MM.1S (cell line): ENCODE measurements around the gene DAND5.
"Not testable (repeated sequence)": the region's sequence is repeated elsewhere in the genome, so short reads cannot be mapped to it uniquely, and the experiment has no call there.

Source experiments
- DNase-seq: peaks from one replicate; pipeline ENCODE4 v3.0.0-alpha.2; 2015
- H2AFZ ChIP-seq: fragments of 300-600 bp; sonication (generic); 2 replicates; pipeline ENCODE4 v1.6.0; 2016; ENCODE audit warnings: antibody characterized with exemption, low read length
- H3F3A ChIP-seq: fragments of 300-600 bp; sonication (generic); 2 replicates; pipeline ENCODE4 v1.6.1; 2016; ENCODE audit warnings: mild to moderate bottlenecking, antibody characterized with exemption, low read length, moderate library complexity, mixed read lengths; ENCODE audit not compliant: insufficient read depth
- H3K27ac ChIP-seq: fragments of 300-600 bp; sonication (generic); 2 replicates; pipeline ENCODE4 v1.5.1; 2016; ENCODE audit warnings: mild to moderate bottlenecking, low read length
- H3K27me3 ChIP-seq: fragments of 300-600 bp; sonication (generic); replicated peaks from 2 replicates; pipeline ENCODE4 v1.6.0; 2016; ENCODE audit warnings: low read length; ENCODE audit not compliant: insufficient read depth
- H3K36me3 ChIP-seq: fragments of 300-600 bp; sonication (generic); replicated peaks from 2 replicates; pipeline ENCODE4 v1.6.1; 2016; ENCODE audit warnings: mild to moderate bottlenecking, low read length, mixed read lengths; ENCODE audit not compliant: insufficient read depth
- H3K4me1 ChIP-seq: fragments of 300-600 bp; sonication (generic); 2 replicates; pipeline ENCODE4 v1.6.1; 2016; ENCODE audit warnings: low read length, mixed read lengths
- H3K4me2 ChIP-seq: fragments of 300-600 bp; sonication (generic); 2 replicates; pipeline ENCODE4 v1.6.0; 2016; ENCODE audit warnings: low read depth, low read length
- H3K4me3 ChIP-seq: fragments of 300-600 bp; sonication (generic); 2 replicates; pipeline ENCODE4 v1.5.1; 2016; ENCODE audit warnings: low read length, mixed read lengths
- H3K79me2 ChIP-seq: fragments of 300-600 bp; sonication (generic); 2 replicates; pipeline ENCODE4 v1.6.1; 2016; ENCODE audit warnings: mixed run types, low read length, mixed read lengths
- H3K9ac ChIP-seq: fragments of 300-600 bp; sonication (generic); 2 replicates; pipeline ENCODE4 v1.6.1; 2016; ENCODE audit warnings: low read length, mixed read lengths
- H3K9me2 ChIP-seq: fragments of 300-600 bp; sonication (generic); replicated peaks from 2 replicates; pipeline ENCODE4 v1.6.1; 2016; ENCODE audit warnings: mild to moderate bottlenecking, low read length, mixed read lengths; ENCODE audit not compliant: insufficient read depth
- H3K9me3 ChIP-seq: fragments of 300-600 bp; sonication (generic); replicated peaks from 2 replicates; pipeline ENCODE4 v1.6.1; 2016; ENCODE audit warnings: mild to moderate bottlenecking, low read length, mixed read lengths; ENCODE audit not compliant: insufficient read depth
- H4K20me1 ChIP-seq: fragments of 300-600 bp; sonication (generic); 2 replicates; pipeline ENCODE4 v1.6.1; 2016; ENCODE audit warnings: mild to moderate bottlenecking, low read length, moderate library complexity, mixed read lengths; ENCODE audit not compliant: insufficient read depth
- EZH2 ChIP-seq: fragments of 300-600 bp; sonication (generic); optimal IDR thresholded peaks from 2 replicates; pipeline ENCODE3; 2017; ENCODE audit warnings: low read depth, mild to moderate bottlenecking, antibody characterized with exemption, low read length, mixed read lengths
- EZH2phosphoT487 ChIP-seq: fragments of 300-600 bp; sonication (generic); IDR thresholded peaks from 2 replicates; pipeline ENCODE4 v1.6.1; 2018; ENCODE audit warnings: antibody characterized with exemption, low read length
- TF ChIP-seq, protein P1 (sequence below): fragments of 300-600 bp; sonication (generic); IDR thresholded peaks from 2 replicates; pipeline ENCODE4 v1.5.1; 2016; ENCODE audit warnings: antibody characterized with exemption, low read length, mixed read lengths

DAND5 gene

DNA sequence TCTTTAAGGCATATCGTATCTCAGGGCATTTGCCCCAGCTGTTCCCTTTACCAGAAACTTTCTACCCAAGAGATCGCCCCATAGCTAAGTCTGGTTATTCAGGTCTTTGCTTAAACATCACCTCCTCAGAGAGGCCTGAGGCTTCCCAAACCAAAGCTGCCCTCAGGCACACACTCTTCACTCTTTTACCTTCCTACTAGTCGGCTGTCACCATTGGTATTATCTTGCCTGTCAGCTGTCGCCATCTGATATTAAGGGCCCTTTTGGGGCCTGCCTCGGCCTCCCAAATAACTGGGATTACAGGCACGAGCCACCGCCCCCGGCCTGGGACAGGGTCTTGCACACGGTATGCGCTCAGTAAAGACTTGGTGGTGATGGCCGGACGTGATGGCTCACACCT is 13.4 kb upstream of the DAND5 start:
- peak overlapping the region; percentile 64; the same call in 1 of the 2 replicates for H3K27ac ChIP-seq
- H3K9me2 ChIP-seq, result no peaks in the 10 kb centered on the region
- H3F3A ChIP-seq, result peaks cover 37% of the 10 kb centered on the region

GRCh38 chr19:12956446-12957388 is 12.7 kb upstream of the DAND5 start, which contains the start of gene GADD45GIP1:
Gene GADD45GIP1 (minus strand): TSS chr19:12957223. CDS start chr19:12957212, 11 bp downstream.
- Histone ChIP-seq H3K79me2 (peaks cover 51% of the 10 kb centered on the region), H3K4me1 (peaks cover 24% of the 10 kb centered on the region)

More for the DNA sequence above, 13.4 kb upstream of the DAND5 start:
- DNase-seq, result no peak
- peaks cover 54% of the 10 kb centered on the region for H3K79me2 ChIP-seq
- H3K9me3 ChIP-seq, result no peaks in the 10 kb centered on the region
- H3K4me1 ChIP-seq, result peaks cover 24% of the 10 kb centered on the region
- H3K27me3 ChIP-seq, result peaks cover 9% of the 10 kb centered on the region; the same call in 1 of the 2 replicates
- peaks cover 6% of the 10 kb centered on the region; the same call in 1 of the 2 replicates for H3K36me3 ChIP-seq
- 0 out of 2 replicates have a peak, but pooled peaks cover 6% of the 10 kb centered on the region for H4K20me1 ChIP-seq
- no peak overlapping the region for H2AFZ ChIP-seq
- TF ChIP-seq EZH2phosphoT487, result no peak
- TF ChIP-seq, protein P1, sequence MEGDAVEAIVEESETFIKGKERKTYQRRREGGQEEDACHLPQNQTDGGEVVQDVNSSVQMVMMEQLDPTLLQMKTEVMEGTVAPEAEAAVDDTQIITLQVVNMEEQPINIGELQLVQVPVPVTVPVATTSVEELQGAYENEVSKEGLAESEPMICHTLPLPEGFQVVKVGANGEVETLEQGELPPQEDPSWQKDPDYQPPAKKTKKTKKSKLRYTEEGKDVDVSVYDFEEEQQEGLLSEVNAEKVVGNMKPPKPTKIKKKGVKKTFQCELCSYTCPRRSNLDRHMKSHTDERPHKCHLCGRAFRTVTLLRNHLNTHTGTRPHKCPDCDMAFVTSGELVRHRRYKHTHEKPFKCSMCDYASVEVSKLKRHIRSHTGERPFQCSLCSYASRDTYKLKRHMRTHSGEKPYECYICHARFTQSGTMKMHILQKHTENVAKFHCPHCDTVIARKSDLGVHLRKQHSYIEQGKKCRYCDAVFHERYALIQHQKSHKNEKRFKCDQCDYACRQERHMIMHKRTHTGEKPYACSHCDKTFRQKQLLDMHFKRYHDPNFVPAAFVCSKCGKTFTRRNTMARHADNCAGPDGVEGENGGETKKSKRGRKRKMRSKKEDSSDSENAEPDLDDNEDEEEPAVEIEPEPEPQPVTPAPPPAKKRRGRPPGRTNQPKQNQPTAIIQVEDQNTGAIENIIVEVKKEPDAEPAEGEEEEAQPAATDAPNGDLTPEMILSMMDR, result no peak
- TF ChIP-seq EZH2, result no peak
- peak overlapping the region; percentile 96 for H3K4me3 ChIP-seq
- peak overlapping the region; percentile 88; the same call in 1 of the 2 replicates for H3K9ac ChIP-seq
- H3K4me2 ChIP-seq, result peak overlapping the region; percentile 62

GRCh38 chr19:12957389-12957952 is 11.9 kb upstream of the DAND5 start:
- H4K20me1 ChIP-seq, H3K36me3 ChIP-seq, H3K9me3 ChIP-seq, H3K9me2 ChIP-seq, DNase-seq: not testable (repeated sequence)
- peaks cover 24% of the 10 kb centered on the region for H3K4me1 ChIP-seq
- peak overlapping the region; percentile 96 for H3K4me3 ChIP-seq
- peaks cover 17% of the 10 kb centered on the region; the same call in 1 of the 2 replicates for H3K27me3 ChIP-seq
- H3F3A ChIP-seq, result peaks cover 37% of the 10 kb centered on the region
- peak overlapping the region; percentile 64; the same call in 1 of the 2 replicates for H3K27ac ChIP-seq
- peaks cover 48% of the 10 kb centered on the region for H3K79me2 ChIP-seq
- H2AFZ ChIP-seq, result peak overlapping the region; percentile 51
- H3K9ac ChIP-seq, result peak overlapping the region; percentile 88; the same call in 1 of the 2 replicates
- H3K4me2 ChIP-seq, result peak overlapping the region; percentile 62; the same call in 1 of the 2 replicates

More at GRCh38 chr19:12956446-12957388, 12.7 kb upstream of the DAND5 start, which contains the start of gene GADD45GIP1:
- H4K20me1 ChIP-seq, result 0 out of 2 replicates have a peak, but pooled peaks cover 6% of the 10 kb centered on the region
- H3K4me2 ChIP-seq, result peak within 1 kb of the TSS; percentile 62
- peak within 1 kb of the TSS; percentile 64 for H3K27ac ChIP-seq
- H3K9me2 ChIP-seq, result no peaks in the 10 kb centered on the region
- no peaks in the 10 kb centered on the region for H3K9me3 ChIP-seq
- H3K36me3 ChIP-seq, result peaks cover 6% of the 10 kb centered on the region; the same call in 1 of the 2 replicates
- H3K9ac ChIP-seq, result peak within 1 kb of the TSS; percentile 88
- DNase-seq, result peak; percentile 86
- peaks cover 37% of the 10 kb centered on the region for H3F3A ChIP-seq
- H2AFZ ChIP-seq, result peak within 1 kb of the TSS; percentile 51
- H3K27me3 ChIP-seq, result peaks cover 13% of the 10 kb centered on the region; the same call in 1 of the 2 replicates
- H3K4me3 ChIP-seq, result peak within 1 kb of the TSS; percentile 96
- TF ChIP-seq, protein P1, result no peak
- no peak for TF ChIP-seq EZH2phosphoT487
